Psoas muscle (tissue), 8 donors: ENCODE data around the gene CDC16. TPM values are rescaled to one million over a fixed set of nuclear protein-coding genes. Genes with fewer than 3 reads are reported as not detected.

Source experiments
- ATAC-seq, 4 donors: fragments of 200-7000 bp; cut with Tn5 transposase; one replicate each; pipeline ENCODE4 v1.9.1; 2020; ENCODE audit warnings: moderate library complexity in 3 of 4, mild to moderate bottlenecking in 2 of 4
- DNase-seq, 2 donors: peaks; one replicate each; pipeline ENCODE4 v3.0.0-alpha.2; 2020
- H3K27ac ChIP-seq: fragments of 200-600 bp; one replicate; pipeline ENCODE4 v1.8.0; 2022
- H3K27me3 ChIP-seq, 3 donors: fragments of 200-600 bp in 1 of 3; one replicate each; pipeline versions ENCODE4 v1.6.1 to v1.8.0; 2013 to 2022; ENCODE audit warnings: low read length in 2 of 3, mild to moderate bottlenecking in 2 of 3, moderate library complexity in 1 of 3; ENCODE audit not compliant: insufficient read depth in 3 of 3
- H3K36me3 ChIP-seq, 2 donors: fragments of 200-600 bp in 1 of 2; one replicate each; pipeline versions ENCODE4 v1.6.1 to v1.8.0; 2013 to 2022; ENCODE audit warnings: low read depth in 1 of 2, mild to moderate bottlenecking in 1 of 2, moderate library complexity in 1 of 2; ENCODE audit not compliant: insufficient read depth in 1 of 2
- H3K4me1 ChIP-seq: fragments of 200-600 bp; one replicate; pipeline ENCODE4 v1.8.0; 2022
- H3K4me3 ChIP-seq: fragments of 200-600 bp; one replicate; pipeline ENCODE4 v1.8.0; 2022; ENCODE audit warnings: mild to moderate bottlenecking
- H3K9me3 ChIP-seq: fragments of 200-600 bp; one replicate; pipeline ENCODE4 v1.8.0; 2022
- CTCF ChIP-seq: fragments of 200-600 bp; IDR thresholded peaks from one replicate; pipeline ENCODE4 v1.8.0; 2022; ENCODE audit warnings: antibody characterized with exemption
- WGBS, 3 donors: extraction: QIAGEN DNeasy Blood & Tissue Kit; methylation state at CpG; one replicate each; pipeline versions ENCODE4 v1.1.6 to v1.1.7; 2013; 5-methylcytosine and 5-hydroxymethylcytosine counted together
- intact Hi-C, 2 donors: fragments of 100-400 bp; cut with DNase I; formaldehyde crosslinking; loops; one replicate each; pipeline versions ENCODE4 v1.11.0 to v1.14.2; 2022
- polyA plus RNA-seq, 3 donors: library from polyadenylated mRNA; stranded (reverse); fragments of 200-250 nt; gene quantifications; one replicate each; pipeline ENCODE4 v1.2.3, GENCODE V29; 2013
- total RNA-seq, 4 donors: library from RNA; stranded (reverse); fragmentation: NEBNext Ultra II Directional in 2 of 4; extraction: Animal tissue kit (Norgen Biotek cat#: 25700) in 2 of 4; gene quantifications; one replicate each; pipeline versions ENCODE4 v1.2.1 to v1.2.4, GENCODE V29; 2021 to 2023
- donor health status: healthy with polysubstance abuse.
- donor health status: DM: no; HTN: no; CAD: no; lungs with moderate emphysema.
- donor health status: Bipolar disorder and iron deficiency.
- donor health status: healthy.
- donor health status: DM: yes; HTN: yes; CAD: no.
- donor health status: DM: no; HTN: no; CAD: no.
- donor health status: DM: no; HTN: no; CAD: no.
- donor health status: DM: yes; HTN: yes; CAD: no.

The CDC16 gene
- total and polyA plus RNA-seq, 7 donors = 29.6 to 59.6 (median 41.7) TPM

- WGBS, 3 donors = 63 to 72% (median 63%) methylated on average over 4 of the region's 4 CpGs
- H3K27me3 ChIP-seq = peaks cover 0 to 20% (median 2%) of the 10 kb centered on the region in 3 donors
- TF ChIP-seq CTCF = no peak
- H3K36me3 ChIP-seq = no peaks in the 10 kb centered on the region
- no peaks in the 10 kb centered on the region for H3K9me3 ChIP-seq
- no peaks in the 10 kb centered on the region for H3K4me1 ChIP-seq
- no peak for DNase-seq
- intact Hi-C loops = loop anchor here (5.0 kb wide), 3 partner anchors 192 to 412 kb away; no protein-coding TSS in a partner anchor
- H3K27ac ChIP-seq = no peak overlapping the region
- H3K4me3 ChIP-seq = no peak overlapping the region
- no peak for ATAC-seq
These were observed 5.2 kb upstream of the CDC16 start for GRCh38 chr13:114229506-114229905.

- intact Hi-C loops = no loop called here
- H3K9me3 ChIP-seq = no peaks in the 10 kb centered on the region
- peaks cover 0 to 20% (median 2%) of the 10 kb centered on the region in 3 donors for H3K27me3 ChIP-seq
- WGBS, 3 donors = 39 to 42% (median 41%) methylated on average over 7 of the region's 7 CpGs
- no peaks in the 10 kb centered on the region for H3K4me1 ChIP-seq
- ATAC-seq (no peak), DNase-seq (no peak)
- TF ChIP-seq CTCF = no peak
- H3K36me3 ChIP-seq = no peaks in the 10 kb centered on the region
- H3K27ac ChIP-seq = no peak overlapping the region
- no peak overlapping the region for H3K4me3 ChIP-seq
These were observed 4.6 kb upstream of the CDC16 start for GRCh38 chr13:114230117-114230516.

- no peaks in the 10 kb centered on the region for H3K4me1 ChIP-seq
- intact Hi-C loops = no loop called here
- H3K27me3 ChIP-seq = peaks cover 0 to 20% (median 2%) of the 10 kb centered on the region in 3 donors
- H3K36me3 ChIP-seq = no peaks in the 10 kb centered on the region
- no peaks in the 10 kb centered on the region for H3K9me3 ChIP-seq
- no peak for ATAC-seq
- 30 to 42% (median 38%) methylated on average over 3 of the region's 3 CpGs for WGBS, 3 donors
- no peak for DNase-seq
- no peak overlapping the region for H3K27ac ChIP-seq
- no peak overlapping the region for H3K4me3 ChIP-seq
- no peak for TF ChIP-seq CTCF
These were observed 4.1 kb upstream of the CDC16 start for GRCh38 chr13:114230575-114230974.

GRCh38 chr13:114231886-114232285 lies 2.8 kb upstream of the CDC16 start:
- H3K4me1 ChIP-seq = no peaks in the 10 kb centered on the region
- H3K27me3 ChIP-seq = peaks cover 0 to 20% (median 2%) of the 10 kb centered on the region in 3 donors
- intact Hi-C loops = no loop called here
- H3K27ac ChIP-seq = no peak overlapping the region
- ATAC-seq (no peak), DNase-seq (no peak)
- H3K36me3 ChIP-seq = peaks cover 0 to 4% of the 10 kb centered on the region in 2 donors
- TF ChIP-seq CTCF = no peak
- no peaks in the 10 kb centered on the region for H3K9me3 ChIP-seq
- 75 to 82% (median 79%) methylated on average over 8 of the region's 8 CpGs for WGBS, 3 donors
- no peak overlapping the region for H3K4me3 ChIP-seq

- Histone ChIP-seq H3K4me1 (no peaks in the 10 kb centered on the region), H3K27me3 (peaks cover 0 to 10% (median 0%) of the 10 kb centered on the region in 3 donors), H3K36me3 (peaks cover 8 to 27% of the 10 kb centered on the region in 2 donors), H3K27ac (peak overlapping the region; percentile 85), H3K4me3 (peak overlapping the region; percentile 98), H3K9me3 (no peaks in the 10 kb centered on the region)
- no peak for TF ChIP-seq CTCF
- intact Hi-C loops = no loop called here
- WGBS, 3 donors = 53 to 69% (median 61%) methylated on average over 4 of the region's 4 CpGs
- DNase-seq (no peak), ATAC-seq (no peak)
These were observed 442 bp upstream of the CDC16 start for GRCh38 chr13:114234266-114234644.
